Activated effector memory CD4-positive, alpha-beta T cell treated with Interleukin-2 at 50 U/mL for 16 hours (primary cell): ENCODE measurements around the gene ATP4A.

Source experiments
- DNase-seq: peaks from one replicate; pipeline ENCODE4 v3.0.0-alpha.2; 2020

ATP4A gene

DNA sequence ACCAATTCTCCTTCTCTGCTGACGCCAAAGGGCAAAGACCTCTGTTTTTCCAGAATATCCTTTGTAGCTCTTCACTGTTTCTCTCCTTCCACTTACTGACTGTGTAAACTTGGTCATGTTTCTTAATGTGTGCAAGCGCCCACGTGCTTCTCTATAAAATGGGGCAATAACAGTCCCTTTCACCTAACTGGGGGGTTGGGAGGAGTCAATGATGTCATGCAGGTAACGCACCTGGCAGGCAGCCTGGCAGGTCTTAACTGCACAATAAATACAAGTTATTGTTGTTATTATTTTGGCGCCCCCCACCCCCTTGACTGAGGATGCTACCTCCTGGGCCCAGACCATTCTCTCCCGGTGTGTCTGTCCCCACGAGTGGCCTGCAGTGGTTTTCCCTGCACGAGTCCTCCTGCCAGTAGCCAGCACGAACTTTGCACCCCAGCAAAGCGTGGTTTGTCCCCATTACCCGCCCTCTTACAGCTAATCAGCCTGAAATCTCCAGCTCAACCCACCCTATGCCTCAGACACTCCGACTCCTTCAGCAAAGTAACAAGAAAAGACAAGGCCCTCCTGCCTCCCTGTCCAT, 40.6 kb downstream of the ATP4A start:
- no peak for DNase-seq

DNA sequence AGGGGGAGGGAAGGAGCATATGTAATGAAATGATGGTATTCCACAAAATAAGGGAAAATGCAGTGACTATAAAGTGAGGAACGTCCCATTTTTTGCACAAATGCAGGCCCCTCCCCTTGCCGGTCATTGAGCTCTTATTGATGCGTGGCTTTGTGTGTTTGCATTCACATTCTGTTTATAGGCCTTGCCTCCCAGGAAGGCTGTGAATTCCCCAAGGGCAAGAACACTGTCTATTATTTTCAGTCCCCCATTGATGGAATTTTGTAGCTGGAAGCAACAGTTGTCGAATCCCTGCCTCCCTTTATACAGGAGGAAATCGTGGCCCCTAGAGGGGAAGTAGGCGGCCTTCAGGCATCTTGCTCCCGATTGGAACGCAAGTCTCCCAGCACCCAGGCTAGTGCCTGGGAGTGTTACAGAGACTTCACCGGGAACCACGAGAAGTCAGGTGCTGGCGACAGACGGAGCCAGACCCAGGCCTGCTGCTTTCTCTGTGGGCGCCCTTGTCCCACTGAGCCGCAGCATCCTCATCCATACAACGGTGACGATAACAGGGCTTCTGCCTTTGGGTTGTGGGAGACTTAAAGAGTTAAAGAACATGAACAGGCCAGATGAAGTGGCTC, 42.2 kb downstream of the ATP4A start:
- DNase-seq: no peak

DNA sequence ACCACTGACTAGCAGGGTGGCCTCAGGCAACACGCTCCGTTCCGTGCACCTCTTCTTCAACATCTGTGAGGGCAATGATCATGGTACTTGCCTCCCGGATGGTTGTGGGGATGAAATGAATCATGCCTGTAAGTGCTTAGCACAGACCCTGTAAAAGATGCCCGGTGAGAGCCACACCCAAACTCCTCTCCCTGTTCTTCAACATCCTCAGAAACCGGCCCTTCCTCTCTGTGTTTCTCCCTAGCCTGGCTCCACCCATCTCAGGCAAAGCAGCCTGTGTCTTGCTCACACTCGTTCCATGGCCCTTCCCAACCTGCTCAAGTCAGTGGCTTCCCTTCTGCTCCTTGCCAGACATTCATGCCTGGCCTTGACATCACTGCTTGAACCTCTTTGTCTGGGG, 44.2 kb downstream of the ATP4A start:
- no peak for DNase-seq

DNA sequence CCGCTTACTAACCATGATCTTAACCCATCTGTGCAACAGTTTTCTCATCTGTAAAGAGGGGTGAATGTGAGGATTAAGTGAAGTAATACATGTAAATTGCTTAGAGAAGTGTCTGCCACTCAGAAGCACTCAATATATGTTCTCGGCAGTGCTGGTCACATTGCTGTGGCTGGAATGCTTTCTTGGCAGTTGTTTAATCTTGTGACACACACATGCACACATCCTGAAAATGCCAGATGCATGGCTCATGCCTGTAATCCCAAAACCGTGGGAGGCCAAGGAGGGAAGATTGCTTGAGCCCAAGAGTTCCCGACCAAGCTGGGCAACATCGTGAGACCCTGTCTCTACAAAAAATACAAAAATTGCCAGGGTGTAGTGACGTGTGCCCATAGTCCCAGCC, 45.1 kb downstream of the ATP4A start:
- no peak for DNase-seq

DNA sequence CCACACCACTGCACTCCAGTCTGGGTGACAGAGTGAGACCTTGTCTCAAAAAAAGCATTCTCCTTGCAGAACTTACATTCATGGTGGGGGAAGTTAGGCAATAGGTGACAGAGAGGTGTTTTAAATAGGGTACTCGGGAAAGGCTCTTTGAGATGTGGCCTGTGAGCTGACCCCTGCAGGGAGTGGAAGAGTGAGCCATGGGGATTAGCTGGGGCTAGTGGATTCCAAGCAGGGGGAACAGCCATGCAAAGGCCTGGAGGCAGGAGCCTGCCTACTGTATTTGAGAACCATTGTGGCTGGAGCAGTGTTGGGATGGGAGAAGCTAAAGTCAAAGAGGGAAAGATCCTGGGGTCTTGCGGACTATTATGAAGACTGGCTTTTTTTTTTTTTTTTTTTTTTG, 46.1 kb downstream of the ATP4A start:
- DNase-seq: no peak

DNA sequence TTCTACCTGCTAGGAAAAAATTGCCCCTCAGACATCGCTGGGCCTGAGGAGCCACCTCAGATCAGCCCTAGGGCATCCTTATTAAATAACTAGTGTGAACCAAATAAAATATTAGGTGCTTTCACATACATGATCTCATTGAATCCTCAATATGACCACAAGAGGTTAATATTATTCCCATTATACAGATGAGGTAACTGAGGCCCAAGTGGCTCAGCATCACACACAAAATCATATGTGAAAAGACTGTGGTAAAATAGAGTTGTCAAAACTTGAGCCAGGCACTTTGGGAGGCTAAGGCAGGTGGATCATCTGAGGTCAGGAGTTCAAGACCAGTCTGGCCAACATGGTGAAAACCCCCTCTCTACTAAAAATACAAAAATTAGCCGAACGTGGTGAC, 47.1 kb downstream of the ATP4A start:
- no peak for DNase-seq

DNA sequence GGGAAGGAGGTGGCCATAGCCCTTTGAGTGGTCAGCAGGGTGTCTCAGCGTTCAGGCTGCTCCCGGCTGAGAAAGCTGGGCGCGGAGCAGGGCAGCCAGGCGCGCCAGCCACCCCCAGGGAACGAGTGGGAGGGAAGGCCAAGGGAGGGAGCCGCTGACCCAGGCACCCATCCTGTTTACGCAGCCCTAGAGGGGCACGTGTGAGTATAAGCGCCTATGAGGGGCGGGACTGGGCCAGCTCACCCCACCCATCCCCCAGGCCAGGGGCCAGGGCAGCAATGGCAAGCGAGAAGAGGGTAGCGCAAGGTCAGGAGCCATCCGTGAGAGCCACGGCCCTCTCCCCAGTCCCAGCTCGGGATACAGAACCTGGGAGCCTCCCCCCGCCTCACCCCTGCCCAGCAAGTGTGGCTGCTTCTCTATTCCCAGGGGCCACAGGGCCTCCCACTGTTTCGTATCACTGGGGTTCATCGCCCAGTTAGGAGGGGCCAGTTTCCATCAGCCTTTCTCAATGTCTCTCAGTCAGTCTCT, 49.1 kb downstream of the ATP4A start:
- no peak for DNase-seq

DNA sequence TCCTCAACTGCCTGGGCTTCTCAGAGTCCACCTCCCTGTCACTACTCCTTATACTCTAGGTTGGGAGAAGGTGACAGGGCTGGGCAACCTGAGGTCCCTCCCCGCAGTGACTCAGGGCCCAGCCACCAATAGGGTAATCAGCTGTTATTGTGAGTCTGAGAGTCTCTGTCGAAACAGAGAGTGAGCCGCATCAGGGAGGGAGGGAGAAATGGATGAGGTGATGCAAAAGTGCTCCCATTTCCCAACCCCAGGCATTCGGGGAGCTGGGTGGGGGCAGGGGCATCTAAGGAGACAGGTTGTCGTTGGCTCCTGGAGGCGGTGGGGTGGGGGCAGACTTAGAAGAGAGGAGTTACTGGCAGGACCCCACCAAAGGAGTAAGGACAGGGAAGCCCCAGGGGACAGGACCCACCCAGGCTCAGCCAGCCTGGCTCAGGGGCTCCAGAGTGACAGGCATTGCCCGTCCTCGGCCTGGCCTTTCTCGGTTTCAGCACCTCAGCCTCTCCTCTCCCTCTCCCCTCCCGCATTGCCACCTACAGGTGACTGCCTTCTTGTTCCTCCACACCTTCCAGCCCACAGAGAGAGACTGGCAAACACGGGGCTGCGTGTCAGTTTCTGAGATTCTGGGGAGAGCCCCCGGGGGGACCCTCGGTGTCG, 49.7 kb downstream of the ATP4A start, which contains the start of gene DMKN:
DMKN (minus strand) TSS at position 22 of the 654 bp plus-strand sequence. CDS start 174 bp downstream, outside the sequence.
- DNase-seq: no peak

DNA sequence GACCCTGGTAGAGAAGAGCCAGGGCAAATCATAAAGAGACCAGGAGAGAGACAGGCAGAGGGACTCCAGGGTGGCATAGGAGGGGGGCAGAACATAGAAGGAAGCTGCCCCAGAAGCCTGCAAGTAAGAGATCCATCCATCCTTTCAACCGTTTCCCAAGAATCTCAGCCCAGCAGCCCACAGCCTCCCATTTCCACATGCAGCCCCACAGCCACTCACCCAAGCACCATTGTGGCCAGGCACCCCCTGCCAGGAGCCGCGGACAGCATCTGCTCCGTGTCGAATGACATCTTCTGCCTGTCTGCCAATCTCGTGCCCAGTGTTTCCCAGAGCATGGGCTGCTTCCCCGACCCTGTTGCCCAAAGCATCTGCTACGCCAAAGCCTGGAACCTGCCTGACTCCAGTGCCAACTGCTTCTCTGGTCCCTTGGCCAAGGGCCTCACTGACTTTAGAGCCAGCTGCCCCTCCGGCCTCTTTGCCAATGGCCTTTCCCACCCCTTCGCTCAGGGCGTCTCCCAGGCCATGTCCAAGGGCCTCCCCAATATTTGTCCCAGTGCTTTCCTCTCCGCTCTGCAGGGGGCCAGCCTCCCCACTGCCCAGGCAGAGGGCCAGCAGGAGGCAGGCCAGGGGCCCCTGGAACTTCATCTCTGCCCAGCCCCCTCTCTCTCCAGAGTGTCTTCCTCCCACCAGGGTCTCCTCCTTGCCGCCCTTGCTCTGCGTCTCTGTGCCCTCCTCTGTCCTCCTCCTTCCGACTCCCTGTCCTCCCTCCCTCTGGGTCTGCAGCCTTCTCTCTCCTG, 50.4 kb downstream of the ATP4A start:
- no peak for DNase-seq

DNA sequence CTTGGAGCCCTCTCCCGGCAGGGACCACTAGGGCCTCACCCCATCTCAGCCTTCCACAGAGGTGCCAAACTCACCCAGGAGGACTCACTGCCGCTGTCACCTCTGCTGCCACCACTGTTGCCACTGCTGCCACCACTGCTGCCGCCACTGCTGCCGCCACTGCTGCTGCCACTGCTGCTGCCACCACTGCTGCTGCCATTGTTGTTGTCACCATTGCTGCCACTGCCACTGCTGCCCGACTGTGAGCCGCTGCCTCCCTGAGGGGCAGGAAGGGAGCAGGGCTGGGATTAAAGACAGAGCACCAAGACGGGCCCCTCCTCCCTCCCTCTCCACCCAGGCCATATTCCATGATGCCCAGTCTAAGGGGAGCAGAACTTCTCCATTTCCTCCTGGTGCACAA, 52.1 kb downstream of the ATP4A start:
- DNase-seq: no peak

DNA sequence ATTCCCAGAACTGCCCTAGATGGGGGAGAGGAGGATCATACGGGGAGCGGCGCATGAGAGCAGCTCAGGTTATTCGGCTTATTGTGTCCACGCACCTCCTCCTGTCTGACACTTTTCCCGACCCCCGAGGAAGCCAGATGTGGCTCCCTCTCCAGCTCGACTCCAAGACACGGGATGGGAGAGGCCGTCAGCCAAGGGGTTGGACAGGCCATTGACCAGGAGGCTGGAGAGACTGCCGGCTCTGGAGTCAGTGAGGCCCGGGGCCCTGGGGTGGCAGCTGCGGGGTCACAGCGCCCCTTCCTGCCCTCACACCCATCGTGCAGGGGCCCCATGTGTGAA, 52.9 kb downstream of the ATP4A start:
- no peak for DNase-seq

DNA sequence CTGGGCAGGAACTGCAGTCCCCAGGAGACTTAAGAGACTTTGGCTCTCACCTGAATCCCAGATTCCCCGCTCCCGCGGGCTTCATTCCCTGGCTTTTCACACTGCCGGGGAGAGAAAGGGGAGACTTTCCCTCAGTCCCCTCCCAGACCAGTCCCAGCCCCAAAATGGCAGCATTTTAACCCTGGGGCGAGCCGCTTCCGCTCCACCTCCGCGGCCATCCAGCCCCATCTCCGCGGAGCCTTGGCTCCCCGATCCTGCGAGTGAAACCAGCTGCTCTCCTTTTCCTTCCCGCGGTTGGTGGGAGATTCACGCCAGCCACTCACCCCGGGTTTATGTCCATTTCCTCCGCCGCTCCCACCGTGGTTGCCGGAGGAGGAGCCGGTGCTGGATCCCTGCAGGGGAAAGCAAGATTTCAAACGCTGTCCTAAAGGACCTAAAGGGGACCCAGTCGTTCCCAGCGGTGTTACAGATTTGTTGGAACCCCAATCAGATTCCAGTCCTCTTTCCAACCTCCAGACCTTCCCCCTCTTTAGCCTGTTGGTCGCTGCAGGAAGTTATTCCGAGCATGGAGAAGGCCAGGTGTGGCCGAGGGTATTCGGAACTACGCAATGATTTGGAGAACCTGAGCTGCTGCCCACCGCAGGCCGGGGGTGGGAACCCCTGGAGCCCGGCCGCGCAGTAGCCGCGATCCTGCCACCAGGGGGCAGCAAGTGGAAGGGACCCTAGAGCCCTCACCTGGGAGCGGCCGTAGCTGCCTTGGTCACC, 53.4 kb downstream of the ATP4A start:
- DNase-seq: peak; percentile 51

DNA sequence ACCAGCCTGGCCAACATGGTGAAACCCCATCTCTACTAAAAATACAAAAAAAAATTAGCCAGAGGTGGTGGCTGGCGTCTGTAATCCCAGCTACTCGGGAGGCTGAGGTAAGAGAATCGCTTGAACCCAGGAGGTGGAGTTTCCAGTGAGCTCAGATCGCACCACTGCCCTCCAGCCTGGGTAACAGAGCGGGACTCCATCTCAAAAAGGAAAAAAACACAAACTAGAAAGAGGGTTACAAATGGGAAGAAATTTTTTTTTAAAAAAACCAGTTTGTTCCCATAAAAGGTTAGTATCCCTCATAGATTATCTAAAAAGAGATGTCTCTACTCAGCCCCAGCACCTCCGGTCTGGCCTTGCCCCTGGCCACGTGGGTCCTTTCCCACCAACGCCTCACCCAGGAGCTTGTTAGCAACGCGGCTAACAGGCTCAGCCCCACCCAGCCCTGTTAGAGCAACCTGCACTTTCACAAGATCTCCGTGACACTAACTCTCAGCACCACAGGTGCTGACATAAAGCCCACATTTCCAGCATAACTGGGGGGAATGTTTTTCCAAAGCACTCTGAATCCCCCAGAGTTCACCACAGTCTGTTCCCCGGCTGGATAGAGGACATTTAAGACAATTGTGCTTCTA, 54.3 kb downstream of the ATP4A start:
- DNase-seq: peak; percentile 17

DNA sequence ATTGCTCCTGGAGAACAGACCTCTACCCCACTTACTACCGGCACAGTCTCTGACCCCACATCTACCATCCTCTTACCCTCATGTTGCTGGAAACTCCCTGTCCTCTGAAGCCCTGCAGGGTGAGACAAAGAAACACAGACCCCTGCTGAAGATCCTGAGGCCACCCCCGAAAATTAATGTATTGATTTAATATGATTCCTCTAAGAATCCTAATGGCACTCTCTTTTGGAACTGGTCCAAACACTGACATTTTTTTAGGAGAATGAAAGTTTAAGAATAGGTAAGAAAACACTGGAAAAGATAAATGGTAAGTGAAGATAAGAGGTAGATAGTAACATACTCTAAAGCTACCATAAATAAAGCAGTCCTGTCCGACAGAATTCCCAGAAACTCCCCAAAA, 55.3 kb downstream of the ATP4A start:
- DNase-seq: no peak

DNA sequence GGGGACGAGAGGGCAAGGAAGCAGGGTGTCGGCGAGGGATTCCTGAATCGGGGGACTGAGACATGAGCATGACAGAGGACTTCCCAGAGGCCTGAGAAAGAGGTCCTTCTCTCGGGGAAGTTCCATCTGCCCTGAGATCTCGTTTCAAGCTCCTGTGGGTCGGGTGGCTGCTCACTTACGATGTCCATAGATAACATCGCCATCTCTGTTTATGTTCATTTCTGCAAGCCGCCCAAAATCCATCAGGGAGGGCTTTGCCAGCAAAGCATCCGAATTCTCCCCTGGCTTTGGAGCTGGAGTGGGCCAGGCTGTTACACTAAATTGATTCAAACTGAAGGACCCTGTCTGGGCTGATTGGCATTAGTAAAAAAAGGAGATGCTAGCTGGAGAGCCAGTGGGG, 55.9 kb downstream of the ATP4A start:
- DNase-seq: no peak

DNA sequence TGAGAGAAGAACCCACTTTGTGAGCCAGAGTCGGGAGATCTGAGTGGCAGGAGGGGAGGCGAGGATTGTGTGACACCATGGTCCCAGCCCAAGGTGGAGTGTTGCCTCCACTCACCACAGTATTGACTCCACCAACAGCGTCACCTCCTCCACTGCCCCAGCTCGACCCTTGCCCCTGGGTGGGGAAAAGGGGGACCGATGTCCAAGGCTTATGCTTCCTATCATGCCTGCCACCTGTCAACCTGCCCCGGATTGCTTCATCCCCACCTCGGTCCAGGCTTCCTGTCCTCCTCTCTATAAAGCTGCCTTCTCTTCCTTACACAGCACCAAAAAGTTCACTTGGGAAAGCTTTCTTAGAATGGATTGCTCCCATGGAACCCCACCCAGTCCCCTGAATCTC, 57.4 kb downstream of the ATP4A start:
- DNase-seq: no peak

DNA sequence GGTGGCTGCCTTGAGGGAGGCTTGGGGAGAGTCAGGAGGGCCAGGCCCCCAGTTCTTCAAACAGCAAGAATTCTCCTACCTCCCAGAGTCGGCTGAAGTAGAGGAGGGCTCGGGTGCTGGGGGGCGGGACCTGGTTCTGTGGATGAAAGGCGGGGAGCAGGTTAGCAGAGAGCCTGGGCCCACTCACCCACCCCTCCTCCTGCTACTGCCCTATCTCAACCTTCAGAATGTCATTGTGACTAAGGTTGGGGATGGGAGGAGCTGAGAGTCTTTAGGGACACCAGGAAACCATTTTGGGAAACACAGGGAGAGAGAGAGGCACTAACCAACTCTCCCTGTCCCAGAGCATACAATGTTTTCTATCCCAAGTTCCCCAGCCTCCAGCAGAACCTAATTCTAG, 60.7 kb downstream of the ATP4A start:
- DNase-seq: no peak

DNA sequence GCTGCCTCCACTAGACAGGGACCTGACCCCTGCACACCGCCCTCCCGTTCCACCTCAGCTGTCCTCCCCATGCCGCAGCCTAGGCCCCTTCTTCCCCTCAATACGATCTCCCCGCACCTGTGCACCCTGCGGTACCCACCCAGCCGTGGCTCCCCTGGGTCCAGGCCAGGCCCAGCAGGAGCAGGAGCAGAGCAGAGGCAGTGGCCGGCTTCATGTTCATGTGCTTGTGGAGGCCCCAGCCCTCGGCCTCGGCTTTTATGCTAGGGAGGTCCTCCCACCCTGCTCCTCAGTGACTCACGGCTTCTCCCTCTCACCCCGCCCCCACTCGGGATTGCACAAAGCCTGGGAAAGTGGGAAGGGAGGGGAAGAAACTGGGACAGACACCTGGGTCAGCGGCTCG, 61.8 kb downstream of the ATP4A start:
- DNase-seq: no peak

DNA sequence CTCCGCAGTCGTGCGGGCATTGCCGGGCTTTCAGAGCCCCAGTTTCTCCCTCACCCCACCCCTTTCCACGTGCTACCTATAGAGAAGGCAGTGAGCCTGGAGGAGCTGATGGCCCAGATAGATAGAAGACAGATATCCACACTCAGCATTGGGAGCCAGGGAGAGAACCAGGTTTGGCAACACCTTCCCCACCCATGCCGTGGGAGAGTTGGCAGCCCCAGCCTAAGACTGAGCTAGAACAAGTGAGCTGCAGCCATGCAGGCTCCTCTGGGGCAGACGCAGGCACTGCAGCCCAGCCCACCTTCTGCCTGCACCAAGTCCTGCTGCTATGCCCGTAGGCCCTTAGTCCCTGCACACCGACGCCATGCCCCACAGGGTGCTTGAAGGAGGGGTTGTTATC, 62.8 kb downstream of the ATP4A start:
- DNase-seq: no peak
